ELF-1 (cell line): ENCODE results near the gene METRN.
"Not testable (repeated sequence)": the region's sequence is repeated elsewhere in the genome, so short reads cannot be mapped to it uniquely, and the experiment has no call there.

ENCODE experiments used
- DNase-seq: peaks from one replicate; pipeline ENCODE4 v3.0.0-alpha.2; 2016; ENCODE audit warnings: low read depth, low spot score

The METRN gene

DNA sequence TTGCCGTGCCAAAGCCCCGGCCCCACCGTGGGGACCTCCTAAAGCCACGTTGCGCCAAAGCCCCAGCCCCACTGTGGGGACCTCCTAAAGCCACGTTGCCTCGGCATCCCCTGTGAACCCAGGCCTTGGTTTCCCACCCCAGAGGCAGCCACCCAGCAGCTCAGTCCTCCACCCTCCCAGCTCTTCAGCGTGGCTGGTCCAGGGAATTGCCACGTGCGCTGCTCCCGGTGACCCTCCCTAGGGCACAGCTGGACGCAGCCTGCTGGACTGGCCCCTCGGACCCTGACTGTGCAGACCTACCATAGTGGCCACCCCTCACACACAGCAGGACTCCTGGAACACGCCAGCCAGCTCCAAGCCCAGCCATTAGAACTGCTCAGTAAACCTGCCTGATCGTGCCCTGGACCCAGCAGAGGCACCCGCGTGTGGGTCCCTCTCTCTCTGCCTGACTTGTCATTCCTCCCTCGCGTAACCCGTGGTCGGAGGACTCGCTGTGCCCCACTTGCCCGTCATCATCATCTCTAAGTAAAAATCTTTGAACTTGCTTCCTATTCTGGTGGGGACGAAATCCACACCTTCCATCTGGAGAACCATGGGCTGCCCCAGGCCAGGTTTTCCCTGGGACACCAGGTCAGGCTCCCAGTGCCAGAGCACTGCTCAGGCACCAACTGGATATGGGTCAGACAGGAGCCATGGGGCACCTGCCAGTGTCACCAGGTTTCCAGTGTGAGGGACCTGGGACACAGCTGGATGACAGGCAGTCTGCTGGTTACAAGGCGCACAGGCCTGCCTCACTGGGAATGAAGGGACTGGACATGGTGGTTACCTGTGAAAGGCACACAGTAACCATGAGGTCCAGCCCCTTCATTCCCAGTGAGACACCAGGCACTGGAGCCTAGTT, 20.3 kb downstream of the METRN start:
- no peak for DNase-seq

DNA sequence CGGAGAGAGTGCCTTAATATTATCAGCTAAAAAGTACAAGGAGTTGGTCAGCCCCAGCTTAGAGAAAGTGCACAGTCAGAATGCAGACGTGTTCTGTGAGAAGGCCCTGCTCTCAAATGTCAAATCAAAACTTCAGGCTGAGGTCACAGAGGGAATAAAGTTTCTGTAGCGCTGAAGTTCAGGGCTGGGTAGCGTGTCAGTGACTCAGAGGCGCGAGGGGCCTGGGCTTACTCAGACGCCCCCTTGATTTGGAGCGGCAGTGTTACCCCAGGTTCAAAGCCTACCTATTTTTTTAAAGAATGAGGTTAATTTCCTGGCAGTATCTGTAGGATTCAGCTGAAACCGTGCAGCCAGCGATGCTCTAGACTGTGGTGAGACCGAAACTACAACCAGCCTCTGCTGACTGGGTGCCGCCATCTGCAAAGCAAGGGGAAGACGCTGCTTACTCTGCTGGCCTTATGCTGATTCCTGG, 21.1 kb downstream of the METRN start:
- DNase-seq, result no peak

DNA sequence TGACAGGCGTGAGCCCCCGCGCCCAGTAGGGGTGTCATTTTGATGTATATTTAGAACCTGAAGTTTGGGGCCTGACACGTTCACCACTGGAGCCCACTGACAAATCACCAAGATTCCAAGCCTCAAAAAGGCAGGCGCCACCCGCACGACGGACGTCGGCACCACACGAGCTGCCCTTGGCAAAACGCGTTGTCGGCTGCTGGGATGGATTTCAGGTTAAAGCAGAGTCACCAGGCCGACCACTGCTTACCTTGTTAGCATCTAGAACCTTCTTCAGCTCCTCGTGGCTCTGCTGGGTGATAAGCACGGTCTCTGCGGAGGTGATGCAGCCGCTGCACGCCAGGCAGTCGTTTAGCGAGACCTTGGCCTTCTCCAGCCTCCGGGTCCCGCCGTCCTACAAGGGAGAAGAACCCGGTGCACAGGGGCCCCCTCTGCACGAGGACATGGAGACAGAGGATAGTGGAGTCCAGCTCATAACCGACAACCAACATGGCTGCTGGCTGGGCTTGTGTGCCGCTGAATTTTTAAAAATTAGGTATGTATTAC, 22.1 kb downstream of the METRN start:
- DNase-seq, result no peak

GRCh38 chr16:739560-740458, 24.9 kb downstream of the METRN start:
- DNase-seq, result peak; percentile 8

DNA sequence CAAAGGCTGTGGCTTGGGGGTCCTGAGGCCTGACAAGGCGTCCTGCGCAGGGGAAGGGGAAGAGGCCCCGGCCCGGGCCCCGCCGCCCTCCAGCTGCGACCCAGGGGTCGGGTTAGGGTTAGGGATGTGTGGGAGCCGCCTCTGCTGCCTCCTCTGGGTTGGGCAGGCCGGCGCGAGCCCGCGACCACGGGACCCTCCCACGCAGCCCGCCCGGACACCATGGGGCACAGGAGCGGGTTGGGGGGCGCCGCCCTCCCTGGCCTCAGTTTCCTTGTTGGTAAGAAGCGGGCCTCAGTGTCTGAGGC, 25.5 kb downstream of the METRN start:
- DNase-seq, result no peak

GRCh38 chr16:740764-741505, 26.0 kb downstream of the METRN start, which contains the start of gene CIAO3:
Gene CIAO3 (minus strand): TSS chr16:740997. CDS start chr16:740985, 12 bp downstream.
- peak; percentile 93 for DNase-seq

DNA sequence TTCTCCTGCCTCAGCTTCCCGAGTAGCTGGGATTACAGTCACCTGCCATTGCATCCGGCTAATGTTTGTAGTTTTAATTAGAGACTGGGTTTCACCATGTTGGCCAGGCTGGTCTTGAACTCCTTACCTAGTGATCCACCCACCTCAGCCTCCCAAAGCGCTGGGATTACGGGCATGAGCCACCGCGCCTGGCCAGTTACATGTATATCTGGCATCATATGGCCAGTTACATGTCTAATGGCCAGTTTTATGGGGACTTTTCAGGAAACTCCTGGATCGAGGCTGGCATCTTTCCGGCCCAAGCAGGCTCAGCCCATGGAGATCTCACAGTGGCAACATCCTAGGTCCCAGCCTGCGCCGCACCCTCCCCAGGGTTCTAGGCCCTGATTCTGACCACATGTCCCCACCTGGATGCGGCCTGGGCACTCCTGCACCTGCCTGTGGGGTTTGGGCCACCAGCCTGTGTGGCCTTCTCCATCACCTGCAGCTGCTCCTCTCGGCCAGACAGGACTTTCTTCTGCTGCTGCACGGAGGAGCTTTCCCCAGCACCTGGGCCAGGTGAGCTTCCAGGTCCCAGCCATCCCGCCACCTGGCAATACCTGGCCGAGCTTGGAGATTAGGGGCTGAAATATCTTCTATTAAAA, 27.2 kb downstream of the METRN start:
- DNase-seq, result no peak

GRCh38 chr16:742894-743293, 28.0 kb downstream of the METRN start:
- not testable (repeated sequence) for DNase-seq

DNA sequence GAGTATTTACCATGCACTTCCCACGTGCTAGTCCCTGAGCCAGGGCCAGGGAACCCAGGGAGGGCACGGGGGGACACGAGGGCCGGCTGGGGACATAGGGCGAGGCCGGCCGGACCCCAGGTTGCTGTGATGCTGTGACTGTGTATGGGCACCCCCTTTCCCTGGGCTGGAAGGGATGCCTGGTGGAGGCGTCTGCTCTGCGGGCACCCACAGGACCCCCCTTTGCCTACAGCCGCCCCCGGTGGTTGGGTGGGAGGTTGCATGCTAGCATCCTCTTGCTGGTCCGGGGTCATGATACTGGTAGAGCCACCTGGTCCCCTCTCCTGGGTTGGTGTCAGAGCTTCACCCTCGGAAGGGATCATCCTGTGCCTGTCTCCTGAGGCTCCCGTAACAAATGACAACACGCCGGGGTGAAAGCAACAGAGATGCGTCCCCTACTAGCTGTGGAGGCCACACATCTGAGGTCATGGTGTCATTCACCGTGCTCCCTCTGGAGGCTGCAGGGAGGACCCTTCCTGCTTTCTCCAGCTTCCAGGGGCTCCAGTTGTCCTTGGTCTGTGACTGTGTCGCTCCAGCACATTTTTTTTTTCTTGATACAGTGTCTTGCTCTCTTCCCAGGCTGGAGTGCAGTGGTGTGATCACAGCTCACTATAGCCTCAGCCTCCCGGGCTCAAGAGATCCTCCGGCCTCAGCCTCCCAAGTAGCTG, 29.0 kb downstream of the METRN start:
- DNase-seq, result peak; percentile 16

DNA sequence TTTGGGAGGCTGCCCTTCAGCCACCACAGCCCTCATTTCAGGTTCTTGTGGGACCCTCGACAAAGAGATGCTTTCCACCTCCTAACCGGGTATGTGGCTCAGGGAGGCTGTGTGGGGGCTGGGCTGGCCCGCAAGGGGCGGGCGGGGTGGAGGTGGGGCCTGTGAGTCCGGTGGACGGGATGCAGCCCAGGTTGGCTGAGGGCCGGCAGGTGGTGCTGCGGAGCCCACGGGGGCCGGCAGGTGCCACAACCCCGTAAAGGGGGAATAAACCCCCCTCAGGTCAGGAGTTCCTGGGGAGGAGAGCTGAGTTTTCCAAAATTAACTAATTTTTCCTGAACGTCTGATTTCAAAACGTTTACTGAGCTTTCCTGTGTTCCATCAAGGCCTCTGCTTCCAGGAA, 30.8 kb downstream of the METRN start:
- DNase-seq, result peak; percentile 69

- DNase-seq, result no peak
Measured at GRCh38 chr16:746637-747036, 31.7 kb downstream of the METRN start.

DNA sequence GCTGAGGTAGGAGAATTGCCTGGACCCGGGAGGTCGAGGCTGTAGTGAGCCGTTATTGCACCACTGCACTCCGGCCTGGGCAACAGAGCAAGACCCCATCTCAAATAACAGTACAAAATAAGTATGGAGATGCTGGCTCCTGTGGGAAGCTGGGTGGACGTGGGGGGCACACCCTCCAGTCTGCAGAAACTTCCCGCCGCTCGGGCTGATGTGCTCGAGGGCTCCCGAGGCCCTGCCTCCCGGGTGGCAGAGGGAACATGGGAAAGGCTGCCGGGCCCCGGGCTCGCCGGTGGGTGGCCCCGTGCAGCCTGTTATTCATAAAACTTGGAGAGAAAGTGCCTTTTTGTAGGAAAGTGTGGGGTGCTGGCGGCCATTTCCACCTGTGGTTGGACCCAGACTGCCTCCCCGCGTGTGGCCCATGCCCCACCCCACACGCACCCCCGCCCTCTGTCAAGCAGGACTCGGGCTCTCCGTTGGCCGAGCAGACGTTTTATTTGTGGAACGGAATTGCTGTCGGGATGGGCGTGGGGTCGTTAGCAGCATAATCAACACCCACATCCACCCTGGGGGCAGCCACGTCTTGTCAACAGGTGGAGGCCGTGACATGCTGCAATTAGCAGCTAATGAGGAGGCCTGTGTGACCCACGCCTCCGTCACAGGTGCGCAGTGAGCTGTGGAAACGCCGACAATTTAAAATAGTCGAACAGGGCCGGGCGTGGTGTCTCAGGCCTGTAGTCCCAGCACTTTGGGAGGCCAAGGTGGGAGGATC, 33.2 kb downstream of the METRN start:
- no peak for DNase-seq

DNA sequence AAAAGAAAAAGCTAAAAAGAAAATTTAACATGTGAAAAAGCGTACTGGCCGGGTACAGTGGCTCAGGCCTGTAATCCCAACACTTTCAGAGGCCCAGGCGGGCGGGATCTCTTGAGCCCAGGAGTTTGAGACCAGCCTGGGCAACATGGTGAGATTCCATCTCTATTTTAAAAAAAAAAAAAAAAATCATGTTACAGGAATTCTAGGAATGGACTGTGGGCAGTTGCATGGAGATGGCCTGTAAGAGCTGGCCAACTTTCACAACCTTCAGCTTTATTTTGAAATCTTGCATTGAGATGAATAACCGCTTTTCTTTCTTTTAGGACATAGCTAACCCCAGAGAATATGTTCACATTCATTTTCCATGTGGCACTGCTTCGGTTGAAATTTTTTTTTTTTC, 34.1 kb downstream of the METRN start:
- DNase-seq, result no peak

GRCh38 chr16:750485-750884, 35.6 kb downstream of the METRN start:
- no peak for DNase-seq

DNA sequence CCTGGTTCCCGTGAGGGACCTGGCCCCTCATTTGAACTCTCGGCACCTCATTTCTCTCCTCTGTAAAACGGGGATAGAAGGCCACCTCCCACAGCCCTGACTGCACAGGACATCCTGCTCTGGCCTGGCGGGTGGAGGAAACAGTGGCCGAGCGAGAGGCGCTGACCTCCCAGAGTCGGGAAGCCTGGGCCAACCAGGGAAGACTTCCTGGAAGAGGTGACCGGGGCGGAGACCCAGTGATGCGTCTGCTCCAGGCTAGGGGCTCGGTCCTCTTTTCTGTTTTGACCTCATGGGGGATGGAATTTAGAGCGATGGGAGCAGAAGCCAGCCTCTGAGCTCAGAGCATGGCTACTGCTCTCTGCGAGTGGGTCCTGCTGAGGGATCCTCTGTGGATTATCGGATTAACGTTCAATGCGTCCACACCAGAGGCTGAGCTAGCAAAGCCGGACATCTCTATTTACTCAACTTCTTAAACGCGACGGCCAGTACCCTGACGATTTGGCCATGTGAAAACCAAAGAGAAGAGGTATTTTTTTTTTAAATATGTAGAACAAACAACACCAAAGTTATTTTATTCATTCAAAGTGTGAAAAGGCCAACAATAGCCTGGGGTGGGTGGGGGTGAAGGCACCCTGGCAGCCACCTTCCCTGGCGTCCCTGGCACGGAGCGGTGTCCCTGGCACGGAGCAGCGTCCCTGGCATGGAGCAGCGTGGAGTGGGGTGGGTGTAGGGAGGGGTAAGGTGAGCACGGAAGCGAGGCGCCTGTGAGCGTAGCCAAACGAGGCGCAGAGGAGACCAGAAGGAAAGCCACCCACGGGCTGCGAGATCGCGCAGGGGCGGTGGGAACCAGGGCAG, 36.5 kb downstream of the METRN start:
- no peak for DNase-seq

DNA sequence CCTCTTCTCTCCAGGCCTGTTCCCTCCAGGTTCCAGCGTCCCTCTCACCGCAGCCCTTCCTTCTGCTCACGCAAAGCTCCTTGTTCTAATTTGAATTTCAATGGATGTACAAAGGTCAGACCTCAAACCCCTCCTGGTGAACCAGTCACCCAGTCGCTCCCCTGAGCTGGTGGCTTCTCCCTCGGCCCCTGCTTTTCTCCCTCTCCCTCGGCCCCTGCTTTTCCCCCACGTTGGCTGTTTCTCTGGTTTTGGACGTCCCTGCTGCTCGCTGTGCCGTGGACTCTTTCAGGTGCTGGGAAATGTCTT, 37.0 kb downstream of the METRN start:
- DNase-seq, result no peak

GRCh38 chr16:754121-754607, 39.2 kb downstream of the METRN start:
- DNase-seq, result not testable (repeated sequence)

DNA sequence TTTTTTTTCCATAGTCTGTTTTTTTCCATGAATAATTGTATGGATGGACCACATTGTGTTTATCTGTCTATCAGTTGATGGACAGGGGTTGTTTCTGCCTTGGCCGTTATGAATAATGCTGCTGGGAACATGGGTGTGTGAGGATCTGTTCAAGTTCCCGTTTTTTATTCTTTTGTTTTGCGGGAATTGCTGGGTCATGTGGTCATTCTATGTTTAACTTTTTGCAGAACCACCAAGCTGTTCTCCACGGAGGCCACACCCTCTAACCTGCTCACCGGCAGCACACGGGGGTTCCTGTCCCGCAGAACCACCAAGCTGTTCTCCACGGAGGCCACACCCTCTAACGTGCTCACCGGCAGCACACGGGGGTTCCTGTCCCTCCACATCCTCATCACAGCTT, 39.7 kb downstream of the METRN start:
- no peak for DNase-seq

- DNase-seq, result no peak
Measured at GRCh38 chr16:756428-756827, 41.5 kb downstream of the METRN start.
